Activated T-cell treated with anti-CD3 and anti-CD28 coated beads, Interleukin-2, amount 50 U/mL, for 1 hour (primary cell): ENCODE results near the gene ZNF280B.
"Not testable (repeated sequence)": the region's sequence is repeated elsewhere in the genome, so short reads cannot be mapped to it uniquely, and the experiment has no call there.

Experiments
- DNase-seq: peaks from one replicate; pipeline ENCODE4 v3.0.0-alpha.2; 2020

ZNF280B gene

GRCh38 chr22:22506736-22507135 lies 1.8 kb downstream of the ZNF280B start:
- DNase-seq, result no peak

DNA sequence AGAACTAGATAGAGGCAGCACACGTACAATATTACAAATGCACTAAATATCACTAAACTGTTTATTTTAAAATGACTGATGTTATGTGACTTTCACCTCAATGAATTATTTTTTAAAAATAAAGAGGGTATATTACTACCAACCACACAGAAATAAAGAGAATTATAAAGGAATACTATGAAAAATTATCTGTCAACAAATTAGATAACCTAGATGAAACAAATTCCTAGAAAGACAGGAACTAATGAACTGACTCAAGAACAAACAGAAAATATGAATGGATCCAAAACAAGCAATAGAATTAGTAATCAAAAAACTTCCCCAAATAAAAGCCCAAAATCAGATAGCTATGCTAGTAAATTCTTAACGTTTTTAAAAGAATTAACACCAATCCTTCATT lies 10.3 kb downstream of the ZNF280B start:
- DNase-seq, result no peak

GRCh38 chr22:22491589-22491988 lies 17.0 kb downstream of the ZNF280B start:
- not testable (repeated sequence) for DNase-seq

DNA sequence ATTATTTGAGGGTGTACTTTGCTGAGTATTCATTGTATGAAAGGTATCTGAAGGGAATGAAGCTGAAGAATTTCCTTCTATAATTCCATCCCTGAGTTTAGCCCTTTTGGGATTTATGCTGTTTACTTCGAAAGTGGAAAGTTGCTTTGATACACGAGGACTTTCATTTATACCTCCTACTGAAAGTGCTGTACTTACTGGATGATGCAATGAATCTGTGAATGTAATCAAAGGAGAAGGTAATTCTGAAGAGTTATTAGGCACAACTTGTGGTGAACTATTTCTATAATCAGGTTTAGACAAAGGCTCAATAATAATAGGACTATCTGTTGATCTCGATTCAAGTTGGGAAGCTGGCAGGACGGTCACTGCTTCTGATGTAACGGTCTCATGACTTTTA lies 19.8 kb downstream of the ZNF280B start:
- DNase-seq, result no peak

GRCh38 chr22:22487869-22488597 lies 20.5 kb downstream of the ZNF280B start:
- DNase-seq, result no peak

DNA sequence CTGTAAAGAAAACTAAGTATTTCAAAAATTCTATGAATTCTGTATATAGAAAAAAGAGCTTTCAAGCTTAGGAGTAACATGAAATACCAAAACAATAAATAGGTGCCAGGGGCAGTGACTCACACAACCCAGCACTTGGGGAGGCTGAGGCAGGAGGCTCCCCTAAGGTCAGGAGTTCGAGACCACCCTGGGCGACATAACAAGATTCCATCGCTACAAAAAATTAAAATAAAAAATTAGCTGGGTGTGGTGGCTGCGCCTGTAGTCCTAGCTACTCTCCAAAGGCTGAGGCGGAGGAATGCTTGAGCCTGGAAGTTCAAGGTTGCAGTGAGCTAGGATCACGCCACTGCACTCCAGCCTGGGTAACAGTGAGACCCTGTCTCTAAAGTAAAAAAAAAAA lies 21.5 kb downstream of the ZNF280B start:
- no peak for DNase-seq

GRCh38 chr22:22486132-22486899 lies 22.2 kb downstream of the ZNF280B start:
- no peak for DNase-seq

GRCh38 chr22:22485524-22485923 lies 23.0 kb downstream of the ZNF280B start:
- DNase-seq, result no peak

DNA sequence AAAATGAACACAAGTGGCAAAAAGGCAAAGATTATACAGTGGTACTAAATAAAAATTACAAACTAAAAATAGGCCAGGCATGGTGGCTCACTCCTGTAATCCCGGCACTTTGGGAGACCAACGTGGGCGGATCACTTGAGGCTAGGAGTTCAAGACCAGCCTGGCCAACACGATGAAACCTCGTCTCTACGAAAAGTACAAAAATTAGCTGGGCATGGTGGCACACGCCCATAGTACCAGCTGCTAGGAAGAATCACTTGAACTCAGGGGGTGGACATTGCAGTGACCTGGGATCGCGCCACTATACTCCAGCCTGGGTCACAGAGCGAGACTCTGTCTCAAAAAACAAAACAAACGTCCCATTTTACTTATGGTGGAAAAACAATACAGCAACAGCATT lies 24.5 kb downstream of the ZNF280B start:
- DNase-seq, result no peak

GRCh38 chr22:22480940-22481339 lies 27.6 kb downstream of the ZNF280B start:
- no peak for DNase-seq

DNA sequence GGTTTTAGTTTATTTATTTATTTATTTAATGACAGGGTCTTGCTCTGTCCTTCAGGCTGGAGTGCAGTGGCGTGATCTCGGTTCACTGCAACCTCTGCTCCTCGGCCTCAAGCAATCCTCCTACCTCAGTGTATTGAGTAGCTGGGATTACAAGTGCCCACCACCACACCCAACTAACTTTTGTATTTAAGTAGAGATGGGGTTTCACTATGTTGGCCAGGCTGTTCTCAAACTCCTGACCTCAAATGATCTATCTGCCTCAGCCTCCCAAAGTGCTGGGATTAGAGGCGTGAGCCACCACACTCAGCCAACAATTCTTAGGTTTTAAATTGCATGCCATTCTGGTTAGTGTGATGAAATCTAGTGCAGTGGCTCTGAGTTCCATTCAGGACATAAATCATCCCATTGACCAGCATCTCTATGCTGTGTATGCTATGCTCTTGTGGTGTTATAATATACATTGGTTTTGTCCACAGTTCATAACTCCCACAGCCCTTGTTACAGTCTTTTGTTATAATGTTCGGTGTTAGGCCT lies 28.5 kb downstream of the ZNF280B start:
- no peak for DNase-seq

DNA sequence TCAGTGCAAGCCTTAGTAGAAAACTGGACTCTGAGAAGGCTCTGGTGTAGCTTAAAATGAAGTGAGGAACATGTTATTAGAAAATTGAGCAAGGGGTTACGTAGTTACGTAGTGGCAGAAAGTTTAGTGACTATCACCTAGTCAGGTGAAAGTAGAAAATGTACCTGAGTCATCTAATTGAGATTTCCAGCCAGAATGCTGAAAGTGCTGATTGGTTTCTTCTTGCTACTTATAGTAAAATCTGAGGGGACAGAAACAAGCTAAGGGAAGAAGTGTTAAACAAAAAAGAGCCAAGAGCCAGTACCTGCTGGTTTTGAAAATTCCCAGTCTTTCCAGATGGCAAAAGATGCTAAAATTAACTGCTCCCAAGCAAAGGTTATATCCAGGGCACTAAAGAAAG lies 29.4 kb downstream of the ZNF280B start:
- no peak for DNase-seq

- no peak for DNase-seq
Observed at GRCh38 chr22:22478470-22478869, 30.1 kb downstream of the ZNF280B start.

- DNase-seq, result no peak
Observed at GRCh38 chr22:22474733-22475132, 33.8 kb downstream of the ZNF280B start.

DNA sequence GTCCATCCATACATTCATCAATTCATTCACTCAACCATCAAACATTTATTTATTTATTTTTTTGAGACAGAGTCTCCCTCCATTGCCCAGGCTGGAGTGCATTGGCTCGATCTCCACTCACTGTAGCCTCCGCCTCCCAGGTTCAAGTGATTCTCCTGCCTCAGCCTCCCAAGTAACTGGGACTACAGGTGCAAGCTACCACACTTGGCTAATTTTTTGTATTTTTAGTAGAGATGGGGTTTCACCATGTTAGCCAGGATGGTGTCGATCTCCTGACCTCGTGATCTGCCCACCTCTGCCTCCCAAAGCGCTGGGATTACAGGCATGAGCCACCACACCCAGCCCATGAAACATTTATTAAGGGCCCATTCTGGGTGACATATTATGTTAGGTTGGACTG lies 37.4 kb downstream of the ZNF280B start:
- DNase-seq, result not testable (repeated sequence)

DNA sequence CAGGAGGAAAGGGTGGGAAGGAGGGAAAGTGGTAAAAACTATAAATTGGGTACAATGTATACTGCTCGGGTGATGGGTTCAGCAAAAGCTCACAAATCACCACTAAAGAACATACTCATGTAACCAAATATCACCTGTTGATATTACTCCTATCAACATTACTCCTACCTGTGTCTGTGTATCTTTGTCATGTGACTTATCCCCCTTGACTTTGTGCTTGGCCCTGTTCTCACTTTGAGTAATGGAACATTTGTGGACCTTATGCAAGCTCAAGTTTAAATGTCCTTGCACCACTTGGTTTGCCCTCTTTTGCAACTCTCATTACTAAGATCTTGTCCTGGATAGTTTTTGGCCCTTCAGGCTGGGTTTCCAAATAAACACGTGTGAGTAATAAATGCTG lies 39.0 kb downstream of the ZNF280B start:
- no peak for DNase-seq

- not testable (repeated sequence) for DNase-seq
Observed at GRCh38 chr22:22468794-22469469, 39.6 kb downstream of the ZNF280B start.

DNA sequence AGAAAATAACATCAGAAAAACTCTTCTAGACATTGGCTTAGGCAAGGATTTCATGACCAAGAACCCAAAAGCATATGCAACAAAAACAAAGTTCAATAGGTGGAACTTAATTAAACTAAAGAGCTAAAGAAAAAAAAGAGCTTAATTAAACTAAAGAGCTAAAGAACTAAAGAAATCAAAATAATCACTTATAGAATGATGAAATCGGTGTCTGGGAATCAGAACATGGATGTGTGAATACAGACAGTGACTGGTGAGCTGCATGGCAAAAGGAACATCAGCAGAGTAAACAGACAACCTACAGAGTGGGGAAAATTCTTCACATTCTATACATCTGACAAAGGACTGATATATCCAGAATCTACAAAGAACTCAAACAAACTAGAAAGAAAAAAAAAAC lies 41.4 kb downstream of the ZNF280B start:
- DNase-seq, result no peak

GRCh38 chr22:22465782-22466181 lies 42.8 kb downstream of the ZNF280B start:
- no peak for DNase-seq

DNA sequence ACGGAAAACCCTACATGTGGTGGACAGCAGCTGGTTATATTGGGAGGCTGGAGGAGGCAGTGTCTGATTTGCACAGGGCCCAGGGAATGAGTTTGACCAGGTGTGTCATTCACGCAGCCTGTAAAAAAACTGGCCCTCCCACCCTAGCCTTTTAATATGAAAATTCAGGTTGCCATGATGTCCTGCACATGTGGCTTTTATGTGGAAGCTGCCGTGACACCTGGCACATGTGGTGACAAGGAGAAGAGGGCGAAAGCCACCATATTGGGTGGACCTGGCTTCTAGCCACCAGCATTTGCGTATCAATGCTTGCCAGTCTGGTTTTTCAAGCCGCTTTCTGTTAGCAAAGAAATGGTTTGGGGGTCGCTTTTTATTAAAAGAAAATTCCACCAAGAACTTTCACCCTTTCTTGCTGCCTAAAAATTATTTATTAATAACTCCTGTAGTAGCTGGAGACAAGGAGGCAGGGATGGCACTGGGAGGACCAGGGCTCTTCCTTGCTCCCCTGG lies 43.4 kb downstream of the ZNF280B start:
- no peak for DNase-seq

GRCh38 chr22:22464541-22465054 lies 43.9 kb downstream of the ZNF280B start:
- no peak for DNase-seq

GRCh38 chr22:22463855-22464540 lies 44.5 kb downstream of the ZNF280B start:
- DNase-seq, result no peak
